ENCODE results near the gene ECEL1. TPM values are rescaled to one million over a fixed set of nuclear protein-coding genes. Genes with fewer than 3 reads are reported as not detected.

Gene ECEL1
- total and polyA plus RNA-seq, 3 experiments from 2014 or later, result not detected

DNA sequence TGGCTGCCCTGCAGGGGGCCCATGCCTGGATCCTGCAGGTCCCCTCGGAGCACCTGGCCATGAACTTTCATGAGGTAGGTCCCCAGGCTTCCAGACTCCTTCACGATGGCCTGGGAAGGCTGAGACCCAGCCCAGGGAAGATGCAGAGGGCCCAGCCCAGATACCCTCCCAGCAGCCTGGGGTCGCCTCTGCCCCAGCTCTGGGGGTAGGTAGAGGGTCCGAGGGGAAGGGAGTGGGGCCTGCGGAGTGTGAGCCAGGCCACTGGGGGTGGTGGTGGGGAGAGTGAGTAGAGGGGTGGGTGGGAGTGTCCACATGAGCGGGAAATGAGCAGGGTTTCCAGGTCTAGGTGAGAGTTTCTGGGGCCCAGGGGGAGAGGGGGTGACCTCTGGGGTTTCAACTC lies 37.1 kb upstream of the ECEL1 start:
- Histone ChIP-seq H3K9me3 (ENCODE audit: low read length) (no peaks in the 10 kb centered on the region), H3K27me3 (ENCODE audit: insufficient read depth, low read length, poor library complexity, severe bottlenecking) (peaks cover 22% of the 10 kb centered on the region), H3K36me3 (ENCODE audit: insufficient read depth, low read length) (no peaks in the 10 kb centered on the region), H3K4me1 (ENCODE audit: insufficient read depth, low read length) (peaks cover 25% of the 10 kb centered on the region), H3K4me3 (ENCODE audit: low read length) (no peak overlapping the region), H3K27ac (ENCODE audit: low read depth, low read length) (no peak overlapping the region)
- Mint-ChIP-seq H3K36me3 (peaks cover 0 to 1% (median 0%) of the 10 kb centered on the region in 3 donors), H3K4me1 (peaks cover 21 to 31% (median 22%) of the 10 kb centered on the region in 3 donors), H3K27ac (no peak overlapping the region), H3K27me3 (peaks cover 32 to 54% of the 10 kb centered on the region in 2 donors), H3K9me3 (no peaks in the 10 kb centered on the region), H3K4me3 (no peak overlapping the region)
- ChIA-PET POLR2A (no interaction called here), CTCF (interaction anchor here (0.8 kb wide), 1 partner anchor 13 kb away, joined by 3 read pairs; no protein-coding TSS in a partner anchor)
- no peak for DNase-seq

DNA sequence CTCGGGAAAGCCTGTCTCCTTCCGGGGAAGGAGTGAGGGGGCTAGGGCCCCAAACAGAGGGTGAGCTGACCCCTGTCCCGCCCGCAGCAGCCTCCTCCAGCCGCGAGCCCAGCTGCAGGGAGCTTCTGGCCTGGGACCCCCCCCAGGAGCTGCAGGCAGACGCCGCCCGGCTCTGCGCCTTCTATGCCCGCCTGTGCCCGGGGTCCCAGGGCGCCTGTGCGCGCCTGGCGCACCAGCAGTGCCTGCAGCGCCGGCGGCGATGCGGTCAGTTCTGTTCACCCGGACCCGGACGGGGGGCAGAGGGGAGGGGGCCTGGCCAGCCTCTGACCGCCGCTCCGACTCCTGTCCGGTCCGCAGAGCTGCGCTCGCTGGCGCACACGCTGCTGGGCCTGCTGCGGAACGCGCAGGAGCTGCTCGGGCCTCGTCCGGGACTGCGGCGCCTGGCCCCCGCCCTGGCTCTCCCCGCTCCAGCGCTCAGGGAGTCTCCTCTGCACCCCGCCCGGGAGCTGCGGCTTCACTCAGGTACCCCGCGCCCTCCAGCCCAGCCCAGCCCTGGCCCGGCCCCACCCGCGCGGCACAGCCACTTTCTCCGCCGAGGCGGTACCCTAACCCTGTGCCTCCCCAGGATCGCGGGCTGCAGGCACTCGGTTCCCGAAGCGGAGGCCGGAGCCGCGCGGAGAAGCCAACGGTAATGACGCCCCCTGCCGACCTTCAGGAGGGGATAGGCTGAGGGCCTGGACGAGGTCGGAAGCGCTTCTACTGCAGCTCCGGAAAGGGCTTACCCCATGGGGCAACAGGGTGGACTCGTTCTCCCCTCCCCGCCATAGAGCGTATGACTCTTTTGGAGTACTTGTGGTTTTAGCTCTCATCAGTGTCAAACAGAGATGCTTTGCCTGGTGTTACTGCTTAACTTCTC lies 36.3 kb upstream of the ECEL1 start:
- H3K4me1 ChIP-seq (ENCODE audit: insufficient read depth, low read length), result peaks cover 22% of the 10 kb centered on the region

DNA sequence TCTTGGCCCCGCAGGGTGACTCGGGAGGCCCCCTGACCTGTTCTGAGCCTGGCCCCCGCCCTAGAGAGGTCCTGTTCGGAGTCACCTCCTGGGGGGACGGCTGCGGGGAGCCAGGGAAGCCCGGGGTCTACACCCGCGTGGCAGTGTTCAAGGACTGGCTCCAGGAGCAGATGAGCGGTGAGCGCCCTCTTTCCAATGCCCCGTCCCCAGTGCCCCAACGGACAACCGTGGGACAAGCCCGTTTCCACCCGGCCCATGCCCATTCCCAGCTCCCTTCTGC lies 35.7 kb upstream of the ECEL1 start:
- Histone ChIP-seq H3K9me3 (ENCODE audit: low read length) (no peaks in the 10 kb centered on the region), H3K36me3 (ENCODE audit: insufficient read depth, low read length) (no peaks in the 10 kb centered on the region), H3K27ac (ENCODE audit: low read depth, low read length) (no peak overlapping the region), H3K4me1 (ENCODE audit: insufficient read depth, low read length) (peaks cover 16% of the 10 kb centered on the region), H3K27me3 (ENCODE audit: insufficient read depth, low read length, poor library complexity, severe bottlenecking) (peaks cover 22% of the 10 kb centered on the region), H3K4me3 (ENCODE audit: low read length) (no peak overlapping the region)
- Mint-ChIP-seq H3K9me3 (no peaks in the 10 kb centered on the region), H3K27me3 (peaks cover 28 to 51% of the 10 kb centered on the region in 2 donors), H3K4me1 (peaks cover 11 to 22% (median 11%) of the 10 kb centered on the region in 3 donors), H3K36me3 (peaks cover 0 to 1% (median 0%) of the 10 kb centered on the region in 3 donors), H3K27ac (no peak overlapping the region), H3K4me3 (peak overlapping the region in 6 of 7 donors; percentile 38 to 74 (median 63))
- ChIA-PET CTCF (no interaction called here), POLR2A (no interaction called here)
- no peak for DNase-seq

More for the DNA sequence above, 36.3 kb upstream of the ECEL1 start:
- no peak overlapping the region for H3K4me3 ChIP-seq (ENCODE audit: low read length)
- DNase-seq, result no peak
- Mint-ChIP-seq H3K9me3 (no peaks in the 10 kb centered on the region), H3K36me3 (peaks cover 0 to 1% (median 0%) of the 10 kb centered on the region in 3 donors), H3K27me3 (peaks cover 31 to 53% of the 10 kb centered on the region in 2 donors), H3K4me1 (peaks cover 17 to 28% (median 17%) of the 10 kb centered on the region in 3 donors), H3K4me3 (peak overlapping the region in 4 of 7 donors; percentile 54 to 74 (median 66)), H3K27ac (no peak overlapping the region)
- H3K27me3 ChIP-seq (ENCODE audit: insufficient read depth, low read length, poor library complexity, severe bottlenecking), result peaks cover 22% of the 10 kb centered on the region
- H3K9me3 ChIP-seq (ENCODE audit: low read length), result no peaks in the 10 kb centered on the region
- POLR2A ChIA-PET, result no interaction called here
- H3K27ac ChIP-seq (ENCODE audit: low read depth, low read length), result no peak overlapping the region
- CTCF ChIA-PET, result interaction anchor here (0.8 kb wide), 1 partner anchor 14 kb away, joined by 3 read pairs; no protein-coding TSS in a partner anchor
- H3K36me3 ChIP-seq (ENCODE audit: insufficient read depth, low read length), result no peaks in the 10 kb centered on the region

DNA sequence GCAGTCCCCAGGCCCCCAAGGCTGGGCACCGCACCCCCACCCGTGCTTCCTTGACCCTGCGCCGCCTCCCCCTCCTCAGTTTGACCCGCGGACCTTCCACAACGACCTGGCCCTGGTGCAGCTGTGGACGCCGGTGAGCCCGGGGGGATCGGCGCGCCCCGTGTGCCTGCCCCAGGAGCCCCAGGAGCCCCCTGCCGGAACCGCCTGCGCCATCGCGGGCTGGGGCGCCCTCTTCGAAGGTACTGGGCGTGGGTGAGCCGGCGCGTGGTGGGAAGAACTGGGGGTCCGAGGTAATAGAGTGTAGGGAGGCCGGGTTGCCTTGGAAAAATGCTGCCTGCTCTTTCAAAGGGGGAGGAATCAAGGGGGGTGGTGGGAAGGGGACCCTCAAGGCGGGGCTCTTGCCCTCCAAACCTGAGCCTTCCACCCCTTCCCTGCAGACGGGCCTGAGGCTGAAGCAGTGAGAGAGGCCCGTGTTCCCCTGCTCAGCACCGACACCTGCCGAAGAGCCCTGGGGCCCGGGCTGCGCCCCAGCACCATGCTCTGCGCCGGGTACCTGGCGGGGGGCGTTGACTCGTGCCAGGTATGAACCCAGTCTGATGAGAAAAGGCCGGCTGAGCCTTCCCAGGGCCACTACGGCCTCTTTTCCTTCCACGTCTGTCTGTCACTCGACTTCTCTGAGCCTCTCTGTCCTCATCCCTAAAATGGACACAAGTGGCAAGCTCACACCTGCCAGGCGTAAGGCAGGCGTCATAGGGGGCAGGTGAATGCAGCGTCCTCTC lies 35.2 kb upstream of the ECEL1 start:
- Mint-ChIP-seq H3K27me3 (peaks cover 27 to 47% of the 10 kb centered on the region in 2 donors), H3K9me3 (no peaks in the 10 kb centered on the region), H3K27ac (no peak overlapping the region), H3K4me1 (peaks cover 8 to 17% (median 10%) of the 10 kb centered on the region in 3 donors), H3K36me3 (peaks cover 0 to 1% (median 0%) of the 10 kb centered on the region in 3 donors), H3K4me3 (peak overlapping the region in 6 of 7 donors; percentile 38 to 78 (median 66))
- no peak overlapping the region for H3K4me3 ChIP-seq (ENCODE audit: low read length)
- peaks cover 11% of the 10 kb centered on the region for H3K4me1 ChIP-seq (ENCODE audit: insufficient read depth, low read length)
- POLR2A ChIA-PET, result no interaction called here
- CTCF ChIA-PET, result interaction anchor here (0.8 to 2.4 kb wide), 4 partner anchors 9 to 70 kb away, joined by 3 to 15 read pairs (median 5); no protein-coding TSS in a partner anchor
- H3K27ac ChIP-seq (ENCODE audit: low read depth, low read length), result no peak overlapping the region
- peaks cover 22% of the 10 kb centered on the region for H3K27me3 ChIP-seq (ENCODE audit: insufficient read depth, low read length, poor library complexity, severe bottlenecking)
- no peaks in the 10 kb centered on the region for H3K36me3 ChIP-seq (ENCODE audit: insufficient read depth, low read length)
- no peaks in the 10 kb centered on the region for H3K9me3 ChIP-seq (ENCODE audit: low read length)
- no peak for DNase-seq

DNA sequence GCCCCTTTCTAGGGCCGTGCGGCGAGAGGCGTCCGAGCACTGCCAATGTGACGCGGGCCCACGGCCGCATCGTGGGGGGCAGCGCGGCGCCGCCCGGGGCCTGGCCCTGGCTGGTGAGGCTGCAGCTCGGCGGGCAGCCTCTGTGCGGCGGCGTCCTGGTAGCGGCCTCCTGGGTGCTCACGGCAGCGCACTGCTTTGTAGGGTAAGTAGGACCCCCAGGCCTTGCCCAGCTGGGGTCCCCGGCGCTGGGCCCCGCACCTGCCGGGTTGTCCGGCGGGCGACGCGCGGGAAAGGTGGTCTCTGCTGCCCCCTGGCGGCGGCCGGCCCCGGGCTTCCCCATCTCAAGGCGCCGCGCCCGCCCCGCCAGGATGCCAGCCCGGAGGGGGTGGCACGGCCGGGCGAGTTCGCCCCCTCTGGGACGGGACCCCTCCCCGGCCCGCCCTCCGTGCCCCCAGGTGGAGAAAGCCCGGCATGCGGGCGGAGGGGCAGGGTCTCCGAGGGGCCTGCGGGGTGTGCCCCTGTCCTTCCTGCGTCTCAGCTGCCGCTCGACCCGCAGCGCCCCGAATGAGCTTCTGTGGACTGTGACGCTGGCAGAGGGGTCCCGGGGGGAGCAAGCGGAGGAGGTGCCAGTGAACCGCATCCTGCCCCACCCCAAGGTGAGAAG lies 34.5 kb upstream of the ECEL1 start:
- peak overlapping the region in 2 of 7 donors; percentile 68 to 78 for H3K4me3 Mint-ChIP-seq
- no peak overlapping the region for H3K4me3 ChIP-seq (ENCODE audit: low read length)
- CTCF ChIA-PET, result interaction anchor here (0.8 to 2.4 kb wide), 4 partner anchors 10 to 69 kb away, joined by 3 to 15 read pairs (median 5); no protein-coding TSS in a partner anchor
- H3K36me3 ChIP-seq (ENCODE audit: insufficient read depth, low read length), result no peaks in the 10 kb centered on the region
- peaks cover 22% of the 10 kb centered on the region for H3K27me3 ChIP-seq (ENCODE audit: insufficient read depth, low read length, poor library complexity, severe bottlenecking)
- H3K4me1 ChIP-seq (ENCODE audit: insufficient read depth, low read length), result peaks cover 10% of the 10 kb centered on the region
- H3K27me3 Mint-ChIP-seq, result peaks cover 28 to 42% of the 10 kb centered on the region in 2 donors
- no peaks in the 10 kb centered on the region for H3K9me3 ChIP-seq (ENCODE audit: low read length)
- H3K9me3 Mint-ChIP-seq, result no peaks in the 10 kb centered on the region
- no peak overlapping the region for H3K27ac Mint-ChIP-seq
- H3K36me3 Mint-ChIP-seq, result peaks cover 0 to under 1% (median 0%) of the 10 kb centered on the region in 3 donors
- peaks cover 8 to 16% (median 8%) of the 10 kb centered on the region in 3 donors for H3K4me1 Mint-ChIP-seq
- no peak overlapping the region for H3K27ac ChIP-seq (ENCODE audit: low read depth, low read length)
- POLR2A ChIA-PET, result no interaction called here
- DNase-seq, result peak; percentile 54 to 67 (median 62)

DNA sequence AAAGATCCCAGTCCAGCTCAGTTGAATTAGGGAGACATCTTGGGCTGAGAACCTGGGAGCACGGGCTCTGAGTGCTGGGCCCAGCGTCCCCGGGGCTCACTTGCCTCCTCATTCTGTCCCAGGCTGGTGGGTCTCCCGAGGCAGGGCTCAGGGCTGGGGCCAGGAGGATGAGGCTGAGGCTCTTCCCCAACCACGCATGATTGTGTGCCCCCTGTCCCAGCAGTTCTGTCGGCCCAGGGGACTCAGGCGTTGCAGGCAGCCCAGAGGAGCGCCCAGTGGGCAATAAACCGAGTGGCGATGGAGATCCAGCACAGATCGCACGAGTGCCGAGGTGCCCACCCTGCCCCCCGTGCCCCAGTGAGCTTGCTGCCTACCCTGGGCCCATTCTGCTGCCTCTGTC lies 33.5 kb upstream of the ECEL1 start:
- Histone ChIP-seq H3K27ac (ENCODE audit: low read depth, low read length) (no peak overlapping the region), H3K4me1 (ENCODE audit: insufficient read depth, low read length) (peaks cover 10% of the 10 kb centered on the region), H3K27me3 (ENCODE audit: insufficient read depth, low read length, poor library complexity, severe bottlenecking) (peaks cover 22% of the 10 kb centered on the region), H3K4me3 (ENCODE audit: low read length) (no peak overlapping the region), H3K9me3 (ENCODE audit: low read length) (no peaks in the 10 kb centered on the region), H3K36me3 (ENCODE audit: insufficient read depth, low read length) (no peaks in the 10 kb centered on the region)
- H3K4me3 Mint-ChIP-seq, result peak overlapping the region in 2 of 7 donors; percentile 67 to 76
- H3K36me3 Mint-ChIP-seq, result no peaks in the 10 kb centered on the region
- CTCF ChIA-PET, result interaction anchor here (1.6 to 2.4 kb wide), 3 partner anchors 10 to 11 kb away, joined by 6 to 15 read pairs (median 7); no protein-coding TSS in a partner anchor
- no peak overlapping the region for H3K27ac Mint-ChIP-seq
- DNase-seq, result no peak
- peaks cover 8 to 16% (median 8%) of the 10 kb centered on the region in 3 donors for H3K4me1 Mint-ChIP-seq
- POLR2A ChIA-PET, result no interaction called here
- H3K27me3 Mint-ChIP-seq, result peaks cover 25 to 36% of the 10 kb centered on the region in 2 donors
- H3K9me3 Mint-ChIP-seq, result no peaks in the 10 kb centered on the region

DNA sequence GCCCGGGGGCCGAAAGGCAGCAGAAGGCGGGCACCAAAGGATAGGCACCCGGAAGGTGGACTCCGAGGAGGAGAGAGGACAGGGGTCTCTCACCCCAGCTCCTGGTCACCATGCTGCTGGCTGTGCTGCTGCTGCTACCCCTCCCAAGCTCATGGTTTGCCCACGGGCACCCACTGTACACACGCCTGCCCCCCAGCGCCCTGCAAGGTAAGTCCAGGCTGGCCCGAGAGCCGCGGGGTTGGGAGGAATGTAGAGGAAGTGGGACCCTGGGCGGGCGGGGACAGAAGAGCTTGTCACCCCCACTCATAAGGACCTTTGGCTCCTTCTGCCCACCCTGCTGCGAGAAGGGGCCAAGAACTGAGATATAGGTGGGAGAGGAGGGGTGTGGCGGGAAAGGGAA lies 32.9 kb upstream of the ECEL1 start:
- no peak for DNase-seq
- H3K4me3 Mint-ChIP-seq, result no peak overlapping the region
- H3K9me3 ChIP-seq (ENCODE audit: low read length), result no peaks in the 10 kb centered on the region
- peaks cover 10% of the 10 kb centered on the region for H3K4me1 ChIP-seq (ENCODE audit: insufficient read depth, low read length)
- no peak overlapping the region for H3K27ac ChIP-seq (ENCODE audit: low read depth, low read length)
- no peaks in the 10 kb centered on the region for H3K36me3 Mint-ChIP-seq
- H3K27ac Mint-ChIP-seq, result no peak overlapping the region
- no peak overlapping the region for H3K4me3 ChIP-seq (ENCODE audit: low read length)
- H3K4me1 Mint-ChIP-seq, result peaks cover 8 to 16% (median 8%) of the 10 kb centered on the region in 3 donors
- CTCF ChIA-PET, result interaction anchor here (1.6 to 2.4 kb wide), 2 partner anchors 9 to 11 kb away, joined by 6 to 15 read pairs; no protein-coding TSS in a partner anchor
- H3K36me3 ChIP-seq (ENCODE audit: insufficient read depth, low read length), result no peaks in the 10 kb centered on the region
- peaks cover 25 to 36% of the 10 kb centered on the region in 2 donors for H3K27me3 Mint-ChIP-seq
- H3K27me3 ChIP-seq (ENCODE audit: insufficient read depth, low read length, poor library complexity, severe bottlenecking), result peaks cover 22% of the 10 kb centered on the region
- no peaks in the 10 kb centered on the region for H3K9me3 Mint-ChIP-seq
- POLR2A ChIA-PET, result no interaction called here

Data from CD8-positive, alpha-beta memory T cell (primary cell).